ENCODE measurements around the gene PRLR.
A peak's percentile ranks its signal among the peaks of the same experiment; 100 is the strongest.

The PRLR gene

GRCh38 chr5:35233601-35234000, 3.3 kb upstream of the PRLR start:
- DNase-seq (ENCODE audit: low read depth in 3 of 3) = no peak

- no peak for DNase-seq (ENCODE audit: low read depth in 3 of 3)
Measured at GRCh38 chr5:35233121-35233520, 2.8 kb upstream of the PRLR start.

- DNase-seq (ENCODE audit: low read depth in 3 of 3) = no peak
Measured at GRCh38 chr5:35232124-35232523, 1.8 kb upstream of the PRLR start.

- no peak for DNase-seq (ENCODE audit: low read depth in 3 of 3)
Measured at GRCh38 chr5:35229076-35230037, 930 bp downstream of the PRLR start.

GRCh38 chr5:35228310-35228709, 2.0 kb downstream of the PRLR start:
- no peak for DNase-seq (ENCODE audit: low read depth in 3 of 3)

GRCh38 chr5:35227720-35228119, 2.6 kb downstream of the PRLR start:
- DNase-seq (ENCODE audit: low read depth in 3 of 3) = no peak

- DNase-seq (ENCODE audit: low read depth in 3 of 3) = no peak
Measured at GRCh38 chr5:35223787-35224395, 6.4 kb downstream of the PRLR start.

GRCh38 chr5:35220967-35221366, 9.3 kb downstream of the PRLR start:
- no peak for DNase-seq (ENCODE audit: low read depth in 3 of 3)

GRCh38 chr5:35218981-35219380, 11.3 kb downstream of the PRLR start:
- no peak for DNase-seq (ENCODE audit: low read depth in 3 of 3)

- no peak for DNase-seq (ENCODE audit: low read depth in 3 of 3)
Measured at GRCh38 chr5:35214051-35214450, 16.2 kb downstream of the PRLR start.

GRCh38 chr5:35213608-35214007, 16.7 kb downstream of the PRLR start:
- DNase-seq (ENCODE audit: low read depth in 3 of 3) = no peak

- DNase-seq (ENCODE audit: low read depth in 3 of 3) = no peak
Measured at GRCh38 chr5:35212122-35212982, 17.9 kb downstream of the PRLR start.

GRCh38 chr5:35209862-35210261, 20.4 kb downstream of the PRLR start:
- DNase-seq (ENCODE audit: low read depth in 3 of 3) = no peak

- DNase-seq (ENCODE audit: low read depth in 3 of 3) = no peak
Measured at GRCh38 chr5:35205606-35206005, 24.7 kb downstream of the PRLR start.

GRCh38 chr5:35205186-35205585, 25.1 kb downstream of the PRLR start:
- no peak for DNase-seq (ENCODE audit: low read depth in 3 of 3)

- no peak for DNase-seq (ENCODE audit: low read depth in 3 of 3)
Measured at GRCh38 chr5:35203403-35203802, 26.9 kb downstream of the PRLR start.

GRCh38 chr5:35202319-35203111, 27.8 kb downstream of the PRLR start:
- peak in 2 of 3 donors; percentile 7 to 31 for DNase-seq (ENCODE audit: low read depth in 3 of 3)

GRCh38 chr5:35201291-35201690, 29.0 kb downstream of the PRLR start:
- no peak for DNase-seq (ENCODE audit: low read depth in 3 of 3)

GRCh38 chr5:35199886-35200285, 30.4 kb downstream of the PRLR start:
- DNase-seq (ENCODE audit: low read depth in 3 of 3) = no peak

- DNase-seq (ENCODE audit: low read depth in 3 of 3) = no peak
Measured at GRCh38 chr5:35198686-35199085, 31.6 kb downstream of the PRLR start.

- no peak for DNase-seq (ENCODE audit: low read depth in 3 of 3)
Measured at GRCh38 chr5:35198075-35198474, 32.2 kb downstream of the PRLR start.
